ENCODE data around the gene DBX2. TPM values are rescaled to one million over a fixed set of nuclear protein-coding genes. Genes with fewer than 3 reads are reported as not detected.
"Not testable (repeated sequence)": the region's sequence is repeated elsewhere in the genome, so short reads cannot be mapped to it uniquely, and the experiment has no call there.

The DBX2 gene
- total RNA-seq, 1 donor from 2014 or later, result not detected

DNA sequence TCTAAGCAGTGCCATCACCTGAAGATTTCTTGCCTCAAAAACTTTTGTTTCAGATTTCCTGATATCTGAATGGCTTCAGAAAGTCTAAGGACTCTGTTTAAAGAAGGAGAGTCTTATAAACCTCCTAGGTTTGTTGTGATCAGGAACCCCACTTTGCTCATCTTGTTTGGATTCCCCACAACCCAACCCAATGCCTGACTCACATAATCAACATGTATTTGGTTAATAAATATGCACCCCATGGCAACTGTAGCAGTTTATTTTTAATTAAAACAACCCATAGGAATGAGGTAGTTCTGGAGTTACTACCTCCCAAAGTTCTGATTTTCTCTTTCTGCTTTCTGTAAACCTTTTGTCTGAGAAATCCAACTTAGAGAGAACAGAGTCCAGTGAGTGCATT lies 51.5 kb downstream of the DBX2 start:
- DNase-seq (ENCODE audit: low read depth), result no peak
- H3K36me3 ChIP-seq (ENCODE audit: control insufficient read depth, insufficient read depth, low read length), result no peaks in the 10 kb centered on the region
- H3K27me3 ChIP-seq (ENCODE audit: control insufficient read depth, insufficient read depth, low read length), result no peaks in the 10 kb centered on the region
- H3K4me3 ChIP-seq (ENCODE audit: low read depth, low read length), result no peak overlapping the region
- TF ChIP-seq, protein P1, sequence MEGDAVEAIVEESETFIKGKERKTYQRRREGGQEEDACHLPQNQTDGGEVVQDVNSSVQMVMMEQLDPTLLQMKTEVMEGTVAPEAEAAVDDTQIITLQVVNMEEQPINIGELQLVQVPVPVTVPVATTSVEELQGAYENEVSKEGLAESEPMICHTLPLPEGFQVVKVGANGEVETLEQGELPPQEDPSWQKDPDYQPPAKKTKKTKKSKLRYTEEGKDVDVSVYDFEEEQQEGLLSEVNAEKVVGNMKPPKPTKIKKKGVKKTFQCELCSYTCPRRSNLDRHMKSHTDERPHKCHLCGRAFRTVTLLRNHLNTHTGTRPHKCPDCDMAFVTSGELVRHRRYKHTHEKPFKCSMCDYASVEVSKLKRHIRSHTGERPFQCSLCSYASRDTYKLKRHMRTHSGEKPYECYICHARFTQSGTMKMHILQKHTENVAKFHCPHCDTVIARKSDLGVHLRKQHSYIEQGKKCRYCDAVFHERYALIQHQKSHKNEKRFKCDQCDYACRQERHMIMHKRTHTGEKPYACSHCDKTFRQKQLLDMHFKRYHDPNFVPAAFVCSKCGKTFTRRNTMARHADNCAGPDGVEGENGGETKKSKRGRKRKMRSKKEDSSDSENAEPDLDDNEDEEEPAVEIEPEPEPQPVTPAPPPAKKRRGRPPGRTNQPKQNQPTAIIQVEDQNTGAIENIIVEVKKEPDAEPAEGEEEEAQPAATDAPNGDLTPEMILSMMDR (IDR thresholded peaks at IDR 0.05; ENCODE audit: insufficient read depth, low read length, severe bottlenecking), result no peak
- no peak for FAIRE-seq

DNA sequence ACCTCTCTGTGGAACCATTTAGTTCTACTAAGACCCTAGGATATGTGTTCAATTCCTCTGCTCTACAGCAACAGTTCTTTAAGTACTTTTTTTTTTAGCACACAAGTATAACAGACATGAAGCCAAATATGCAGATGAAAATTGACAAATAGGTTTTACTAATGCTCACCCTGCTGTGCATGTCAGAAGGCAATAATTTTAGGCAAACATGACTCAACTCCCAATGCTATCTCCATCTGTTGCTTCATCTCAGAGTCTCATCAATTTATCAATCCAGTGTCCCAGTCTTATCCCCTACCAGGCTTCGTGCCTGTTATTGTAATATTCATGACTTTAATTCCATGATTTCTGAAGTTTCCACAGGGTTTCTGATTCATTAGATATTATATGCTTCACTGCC lies 57.7 kb downstream of the DBX2 start:
- Histone ChIP-seq H3K27me3 (ENCODE audit: control insufficient read depth, insufficient read depth, low read length) (no peaks in the 10 kb centered on the region), H3K36me3 (ENCODE audit: control insufficient read depth, insufficient read depth, low read length) (no peaks in the 10 kb centered on the region), H3K4me3 (ENCODE audit: low read depth, low read length) (no peak overlapping the region)
- no peak for FAIRE-seq
- TF ChIP-seq, protein P1 (IDR thresholded peaks at IDR 0.05; ENCODE audit: insufficient read depth, low read length, severe bottlenecking), result no peak
- DNase-seq (ENCODE audit: low read depth), result no peak

DNA sequence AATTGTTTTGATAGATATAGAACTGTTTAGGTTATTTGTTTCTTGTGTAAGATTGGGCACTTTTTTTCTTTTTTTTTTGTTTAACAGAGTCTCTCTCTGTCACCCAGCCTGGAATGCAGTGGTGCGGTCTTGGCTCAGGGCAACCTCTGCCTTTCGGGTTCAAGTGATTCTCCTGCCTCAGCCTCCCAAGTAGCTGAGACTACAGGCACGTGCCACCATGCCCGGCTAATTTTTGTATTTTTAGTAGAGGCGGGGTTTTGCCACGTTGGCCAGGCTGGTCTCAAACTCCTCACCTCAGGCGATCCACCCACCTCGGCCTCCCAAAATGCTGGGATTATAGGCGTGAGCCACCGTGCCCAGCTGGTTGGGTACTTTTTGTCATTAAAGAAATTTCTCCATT lies 66.0 kb downstream of the DBX2 start:
- not testable (repeated sequence) for H3K36me3 ChIP-seq (ENCODE audit: control insufficient read depth, insufficient read depth, low read length); H3K27me3 ChIP-seq (ENCODE audit: control insufficient read depth, insufficient read depth, low read length); FAIRE-seq; H3K4me3 ChIP-seq (ENCODE audit: low read depth, low read length); DNase-seq (ENCODE audit: low read depth)

DNA sequence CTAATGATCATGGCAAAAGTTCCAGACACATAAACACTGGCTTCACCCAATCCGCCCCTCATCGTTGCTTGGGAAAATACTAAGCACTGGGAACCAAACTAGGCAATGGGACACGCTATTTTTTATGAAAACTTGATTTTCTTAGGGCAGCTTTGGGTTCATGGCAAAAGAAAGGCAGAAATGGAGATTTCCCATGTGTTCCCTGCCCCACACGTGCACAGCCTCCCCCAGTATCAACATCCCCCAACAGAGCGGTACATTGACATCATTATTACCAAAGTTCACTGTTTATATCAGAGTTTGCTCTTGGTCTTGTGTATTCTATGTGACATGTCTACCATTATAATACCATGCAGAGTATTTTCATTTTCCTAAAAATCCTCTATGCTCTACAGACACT lies 71.0 kb downstream of the DBX2 start:
- Histone ChIP-seq H3K4me3 (ENCODE audit: low read depth, low read length) (no peak overlapping the region), H3K27me3 (ENCODE audit: control insufficient read depth, insufficient read depth, low read length) (no peaks in the 10 kb centered on the region), H3K36me3 (ENCODE audit: control insufficient read depth, insufficient read depth, low read length) (no peaks in the 10 kb centered on the region)
- TF ChIP-seq, protein P1 (IDR thresholded peaks at IDR 0.05; ENCODE audit: insufficient read depth, low read length, severe bottlenecking), result no peak
- DNase-seq (ENCODE audit: low read depth) (no peak), FAIRE-seq (no peak)

DNA sequence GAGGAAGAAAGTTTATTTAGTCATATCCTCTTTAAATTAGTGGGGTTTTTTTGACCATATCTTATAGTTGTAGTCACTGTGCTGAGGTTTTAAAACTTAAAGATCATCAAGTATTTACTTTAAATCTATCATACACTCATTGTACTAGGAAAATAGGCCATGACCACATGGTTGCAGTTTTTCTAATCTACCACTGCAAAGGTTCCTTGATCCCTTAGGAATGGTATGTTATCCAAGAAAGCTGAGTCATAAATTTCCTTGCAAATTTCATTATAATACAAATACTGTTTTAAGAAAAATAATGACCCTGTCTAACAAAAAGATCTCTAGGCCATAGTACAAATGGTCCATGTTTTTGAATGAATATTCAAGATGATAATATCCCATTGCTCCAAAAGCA lies 74.7 kb downstream of the DBX2 start:
- Histone ChIP-seq H3K4me3 (ENCODE audit: low read depth, low read length) (no peak overlapping the region), H3K36me3 (ENCODE audit: control insufficient read depth, insufficient read depth, low read length) (no peaks in the 10 kb centered on the region), H3K27me3 (ENCODE audit: control insufficient read depth, insufficient read depth, low read length) (no peaks in the 10 kb centered on the region)
- TF ChIP-seq, protein P1 (IDR thresholded peaks at IDR 0.05; ENCODE audit: insufficient read depth, low read length, severe bottlenecking), result no peak
- FAIRE-seq (no peak), DNase-seq (ENCODE audit: low read depth) (no peak)

DNA sequence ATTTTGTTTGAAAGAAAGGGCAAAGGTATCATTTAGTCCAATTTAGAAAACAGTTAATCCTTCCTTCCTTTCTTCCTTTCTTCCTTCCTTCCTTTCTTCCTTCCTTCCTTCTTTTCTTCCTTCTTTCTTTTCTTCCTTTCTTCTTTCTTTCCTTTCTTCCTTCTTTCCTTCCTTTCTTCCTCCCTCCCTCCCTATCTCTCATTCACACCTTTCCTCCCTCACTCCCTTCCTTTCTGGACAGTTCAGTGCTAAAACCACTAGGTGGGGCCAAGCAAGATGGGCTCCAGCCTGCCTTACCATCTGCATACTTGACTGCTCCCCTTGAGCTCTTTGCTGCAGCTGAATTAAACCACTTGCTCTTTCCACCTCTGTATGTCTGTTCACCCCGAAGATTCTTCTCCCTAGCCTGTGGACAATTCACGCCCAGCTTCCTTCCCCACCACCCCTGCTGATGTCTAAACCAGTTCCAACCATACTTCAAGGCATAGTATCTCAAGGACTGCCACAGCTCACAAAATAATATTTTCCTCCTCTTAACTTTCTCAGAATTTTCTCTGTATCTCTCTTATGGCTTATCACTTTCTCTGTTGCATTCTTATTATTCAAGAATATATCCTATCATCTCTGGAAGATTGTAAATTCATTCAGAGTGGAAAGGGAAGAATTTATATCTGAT lies 78.0 kb downstream of the DBX2 start:
- Histone ChIP-seq H3K4me3 (ENCODE audit: low read depth, low read length) (no peak overlapping the region), H3K36me3 (ENCODE audit: control insufficient read depth, insufficient read depth, low read length) (no peaks in the 10 kb centered on the region), H3K27me3 (ENCODE audit: control insufficient read depth, insufficient read depth, low read length) (no peaks in the 10 kb centered on the region)
- no peak for FAIRE-seq
- TF ChIP-seq, protein P1 (IDR thresholded peaks at IDR 0.05; ENCODE audit: insufficient read depth, low read length, severe bottlenecking), result peak; percentile 69
- DNase-seq (ENCODE audit: low read depth), result peak; percentile 24
